NCI-H1105 (cell line): ENCODE results near the gene TEAD2.

Experiments
- DNase-seq: peaks from one replicate; lab custom pipeline; 2025; lab: John Stamatoyannopoulos, UW

TEAD2 gene

GRCh38 chr19:49348305-49349189 lies 13.7 kb downstream of the TEAD2 start:
- no peak for DNase-seq

- no peak for DNase-seq
Measured at GRCh38 chr19:49347835-49348234, 14.4 kb downstream of the TEAD2 start.

GRCh38 chr19:49347191-49347590 lies 15.0 kb downstream of the TEAD2 start:
- DNase-seq = no peak

DNA sequence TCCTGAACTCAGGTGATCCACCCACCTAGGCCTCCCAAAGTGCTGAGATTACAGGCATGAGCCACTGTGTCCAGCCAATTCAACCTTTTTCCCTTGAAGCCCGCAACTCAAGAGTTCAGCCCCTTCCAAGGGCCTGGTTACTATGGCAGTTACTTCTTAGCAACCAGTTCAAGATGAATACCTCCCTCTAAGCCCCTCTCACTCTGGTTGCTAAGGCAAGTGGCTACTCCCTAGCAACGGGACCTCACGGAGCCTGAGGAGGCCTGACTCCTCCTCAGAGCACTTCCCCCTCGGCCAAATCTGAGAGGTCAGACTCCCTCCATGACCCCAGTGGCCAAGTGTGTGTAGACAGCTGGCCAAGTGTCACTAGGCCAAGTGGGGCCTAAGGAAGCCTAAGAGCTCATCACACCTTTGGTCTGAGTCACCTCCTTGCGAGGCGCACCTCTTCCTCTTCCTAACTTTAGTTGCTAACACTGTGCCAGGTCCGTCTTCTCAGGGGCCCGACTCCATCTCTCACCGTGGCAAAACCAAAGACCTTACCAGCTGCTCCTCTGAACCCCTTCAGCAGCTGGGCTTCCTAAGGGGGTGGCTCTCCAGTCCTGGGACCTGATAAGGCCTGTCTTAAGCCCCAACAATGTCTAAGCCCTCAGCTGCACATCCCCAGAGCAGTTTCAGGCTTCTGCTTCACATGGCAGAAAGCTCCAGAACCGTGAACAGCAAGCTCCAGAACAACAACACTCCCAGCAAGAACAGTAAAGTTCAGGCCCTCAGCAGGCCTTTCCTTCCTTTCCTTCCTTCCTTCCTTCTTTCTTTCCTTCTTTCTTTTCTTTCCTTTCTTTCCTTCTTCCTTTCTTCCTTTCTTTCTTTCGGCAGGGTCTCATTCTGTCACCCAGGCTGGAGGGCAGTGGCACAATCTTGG lies 17.5 kb downstream of the TEAD2 start:
- DNase-seq = no peak

DNA sequence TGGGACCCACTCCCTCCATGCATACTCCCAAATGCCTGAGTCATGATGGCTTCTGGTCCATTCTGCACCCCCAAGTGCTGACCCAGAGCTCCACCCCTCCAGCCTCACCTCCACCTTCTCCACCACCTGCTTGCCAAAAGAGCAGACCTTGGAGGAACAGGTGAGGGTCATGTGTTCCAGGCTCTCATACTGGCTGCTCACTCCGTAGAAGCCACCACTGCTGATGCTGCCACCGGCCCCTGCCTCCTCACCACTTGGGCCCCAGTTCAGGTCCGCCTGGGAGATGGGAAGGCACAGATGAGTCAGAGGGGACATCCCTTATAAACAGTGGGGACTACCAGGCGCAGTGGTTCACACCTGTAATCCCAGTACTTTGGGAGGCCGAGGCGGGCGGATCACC lies 19.1 kb downstream of the TEAD2 start:
- DNase-seq = no peak

GRCh38 chr19:49342291-49342721 lies 19.9 kb downstream of the TEAD2 start:
- no peak for DNase-seq

DNA sequence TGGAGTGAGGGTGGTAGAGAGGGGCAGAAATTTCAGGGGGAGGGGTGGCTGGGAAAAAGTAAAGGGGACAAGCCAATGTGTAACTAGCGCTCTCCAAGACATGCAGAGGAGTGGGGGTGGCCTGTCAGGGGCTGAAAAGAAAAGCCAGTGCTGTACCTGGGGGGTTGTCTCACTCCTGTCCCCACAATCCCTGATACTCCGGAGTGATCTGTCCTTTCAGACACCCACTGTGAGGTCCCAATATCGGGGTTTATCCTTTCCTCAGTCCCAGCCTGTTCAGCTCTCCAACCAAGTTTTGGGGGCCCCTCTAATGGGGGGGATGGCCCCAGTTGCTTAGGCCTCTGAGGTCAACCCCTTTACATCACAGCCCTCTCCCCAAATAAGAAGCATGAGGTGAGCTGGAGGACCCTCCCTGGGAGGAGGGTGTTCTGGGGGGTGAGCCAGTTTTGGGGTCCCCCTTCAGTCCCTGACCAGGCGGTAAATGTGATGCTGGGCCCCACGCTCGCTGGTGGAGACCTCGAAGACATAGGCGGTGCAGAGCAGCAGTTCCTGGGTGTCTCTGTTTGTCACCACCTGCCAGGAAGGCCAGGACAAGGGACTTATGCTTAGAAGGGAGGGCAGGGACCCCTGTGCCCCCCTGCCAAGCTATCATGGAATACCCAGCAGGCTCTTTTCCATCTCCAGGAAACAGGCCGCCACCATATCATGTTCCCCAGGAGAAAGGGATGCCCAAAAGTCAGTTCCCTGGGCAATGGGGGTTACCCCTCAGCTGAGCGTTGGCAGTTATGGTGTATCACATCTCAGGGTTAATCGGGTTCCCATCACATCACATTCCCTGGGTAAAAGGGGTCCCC lies 21.1 kb downstream of the TEAD2 start:
- DNase-seq = no peak

DNA sequence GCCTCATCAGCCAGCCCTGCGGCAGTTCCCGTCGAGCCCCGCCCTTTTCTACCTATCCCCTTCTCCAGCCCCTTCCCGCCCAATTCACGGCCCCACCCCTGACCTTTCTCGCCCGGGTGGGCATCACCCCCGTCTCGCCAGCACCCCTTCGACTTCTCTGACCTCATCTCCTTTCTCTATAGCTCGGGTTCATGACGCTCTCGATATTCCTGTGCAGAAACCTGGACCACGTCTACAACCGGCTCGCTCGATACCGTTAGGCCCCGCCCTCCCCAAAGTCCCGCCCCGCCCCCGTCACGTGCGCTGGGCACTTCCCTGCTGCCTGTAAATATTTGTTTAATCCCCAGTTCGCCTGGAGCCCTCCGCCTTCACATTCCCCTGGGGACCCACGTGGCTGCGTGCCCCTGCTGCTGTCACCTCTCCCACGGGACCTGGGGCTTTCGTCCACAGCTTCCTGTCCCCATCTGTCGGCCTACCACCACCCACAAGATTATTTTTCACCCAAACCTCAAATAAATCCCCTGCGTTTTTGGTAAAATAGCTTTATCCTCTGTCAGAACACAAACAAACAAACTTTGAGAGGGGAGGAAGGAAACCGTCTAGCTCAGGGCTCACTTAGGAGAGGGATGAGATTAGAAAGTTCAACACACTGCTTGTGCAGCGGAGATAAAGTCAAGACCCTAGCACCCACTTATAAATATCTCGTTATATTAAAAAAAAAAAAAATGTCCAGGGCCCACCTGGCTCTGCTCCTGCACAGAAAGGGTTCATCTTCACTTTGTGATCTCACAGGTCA lies 21.9 kb downstream of the TEAD2 start:
- peak; percentile 72 for DNase-seq

DNA sequence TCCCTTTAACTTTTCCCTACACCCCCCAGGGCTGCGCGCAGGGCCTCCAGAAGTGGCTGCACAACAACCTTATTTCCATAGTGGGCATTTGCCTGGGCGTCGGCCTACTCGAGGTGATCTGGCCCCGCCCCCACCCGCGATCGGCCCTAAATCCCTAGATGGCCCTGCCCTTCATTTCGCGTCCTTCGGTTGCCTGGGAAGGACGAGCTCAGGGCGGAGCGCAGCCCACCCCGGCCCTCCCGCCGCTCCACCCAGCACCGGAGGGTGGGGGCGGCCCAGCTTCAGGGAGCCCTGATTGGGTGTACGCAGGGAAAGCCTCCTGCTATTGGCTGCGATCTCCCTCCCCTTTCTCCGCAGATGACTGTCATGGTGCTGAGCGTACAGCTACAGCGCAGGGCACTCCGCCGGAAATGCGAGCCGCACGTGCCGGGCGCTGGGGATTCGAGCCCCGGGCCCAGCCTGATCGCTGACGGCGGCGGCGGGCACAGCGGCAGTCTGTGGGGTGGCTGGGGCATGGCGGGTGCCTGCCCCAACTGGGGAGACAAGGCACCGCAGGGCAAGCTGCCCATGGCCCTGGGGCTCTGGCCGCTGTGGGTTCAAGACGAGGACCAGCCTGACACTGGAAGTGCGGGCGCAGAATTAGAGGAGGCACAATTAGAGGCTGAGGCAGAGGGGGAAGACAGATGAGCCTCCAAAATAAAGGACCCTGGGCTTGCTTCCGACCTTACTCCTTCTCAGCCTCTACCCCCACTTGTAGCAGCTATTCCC lies 22.7 kb downstream of the TEAD2 start:
- no peak for DNase-seq

DNA sequence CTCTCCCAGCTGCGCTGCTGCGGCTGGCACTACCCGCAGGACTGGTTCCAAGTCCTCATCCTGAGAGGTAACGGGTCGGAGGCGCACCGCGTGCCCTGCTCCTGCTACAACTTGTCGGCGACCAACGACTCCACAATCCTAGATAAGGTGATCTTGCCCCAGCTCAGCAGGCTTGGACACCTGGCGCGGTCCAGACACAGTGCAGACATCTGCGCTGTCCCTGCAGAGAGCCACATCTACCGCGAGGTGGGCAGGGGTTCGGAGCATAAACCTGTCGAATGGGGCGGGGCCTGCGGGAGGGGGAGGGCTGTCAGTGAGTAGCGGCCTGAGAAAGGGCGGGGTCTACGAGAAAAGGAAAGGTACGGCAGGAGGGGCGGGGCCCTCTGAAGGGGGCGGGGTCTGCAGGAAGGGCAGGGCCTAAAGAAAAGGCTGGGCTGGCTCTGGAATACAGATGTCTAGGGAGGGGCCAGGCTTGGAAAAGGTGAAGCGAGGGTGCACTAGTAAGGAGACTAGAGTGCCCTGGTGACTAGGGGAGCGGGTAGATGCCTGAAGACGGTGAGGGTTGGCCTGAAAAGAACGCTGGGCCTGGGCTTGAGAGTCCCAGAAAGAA lies 23.4 kb downstream of the TEAD2 start:
- no peak for DNase-seq

DNA sequence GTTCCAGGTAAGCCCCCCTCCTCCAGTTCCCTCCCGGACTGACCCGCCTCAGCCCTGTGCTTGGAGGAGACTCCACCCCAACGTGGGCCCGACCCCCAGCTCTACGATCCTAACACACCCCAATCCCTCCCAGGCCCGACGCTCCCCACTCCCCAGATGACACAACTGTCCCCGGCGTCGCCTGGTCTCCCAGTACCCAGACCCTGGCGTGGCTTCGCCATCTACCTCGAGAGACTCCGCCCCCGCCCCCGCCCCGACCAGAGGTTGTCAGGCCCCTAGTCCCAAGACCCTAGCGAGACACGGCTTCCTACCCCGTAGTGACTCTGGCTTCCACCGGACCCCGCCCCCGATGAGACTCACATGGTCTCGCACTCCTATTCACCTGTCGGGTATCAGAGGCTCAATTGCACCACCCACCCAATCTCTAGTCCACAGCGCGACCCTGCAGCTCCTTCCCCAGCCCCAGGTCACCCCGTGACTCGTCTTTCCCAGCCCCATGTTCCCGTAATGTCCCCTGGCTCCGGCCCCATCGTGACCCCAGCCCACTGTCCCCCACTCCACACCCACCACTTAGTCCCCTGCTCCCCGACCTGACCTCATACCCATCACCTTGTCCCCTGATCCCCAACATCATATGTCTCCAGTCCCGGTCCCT lies 24.1 kb downstream of the TEAD2 start:
- DNase-seq = no peak

- DNase-seq = no peak
Measured at GRCh38 chr19:49337267-49338022, 24.8 kb downstream of the TEAD2 start.

GRCh38 chr19:49336482-49337266 lies 25.5 kb downstream of the TEAD2 start:
- DNase-seq = no peak

DNA sequence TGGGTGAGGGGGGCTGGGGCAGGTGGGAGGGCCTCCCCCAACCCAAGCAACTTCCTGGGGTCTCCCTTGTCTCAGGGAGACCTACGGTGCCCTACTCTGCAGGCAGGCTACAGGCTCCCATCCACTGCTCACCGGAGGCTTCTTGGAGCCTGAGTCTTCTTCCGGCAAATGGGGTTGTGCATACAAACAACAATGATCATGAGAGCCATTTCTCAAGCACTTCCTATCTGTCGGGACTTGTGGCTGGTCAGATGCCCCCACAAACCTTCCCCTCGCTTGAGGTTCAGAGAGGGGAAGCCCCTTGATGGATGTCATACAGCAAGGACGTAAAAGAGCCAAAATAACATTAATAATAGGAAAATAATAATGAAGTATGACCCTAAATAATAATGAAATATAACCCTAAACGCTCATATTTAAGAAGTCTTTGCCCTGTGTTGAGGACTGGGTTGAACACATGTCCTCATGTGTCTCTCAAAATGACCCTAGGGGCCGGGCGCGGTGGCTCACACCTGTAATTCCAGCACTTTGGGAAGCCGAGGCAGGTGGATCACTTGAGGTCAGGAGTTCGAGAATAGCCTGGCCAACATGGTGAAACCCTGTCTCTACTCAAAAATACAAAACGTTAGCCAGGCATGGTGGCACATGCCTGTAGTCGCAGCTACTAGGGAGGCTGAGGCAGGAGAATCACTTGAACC lies 26.3 kb downstream of the TEAD2 start:
- no peak for DNase-seq

DNA sequence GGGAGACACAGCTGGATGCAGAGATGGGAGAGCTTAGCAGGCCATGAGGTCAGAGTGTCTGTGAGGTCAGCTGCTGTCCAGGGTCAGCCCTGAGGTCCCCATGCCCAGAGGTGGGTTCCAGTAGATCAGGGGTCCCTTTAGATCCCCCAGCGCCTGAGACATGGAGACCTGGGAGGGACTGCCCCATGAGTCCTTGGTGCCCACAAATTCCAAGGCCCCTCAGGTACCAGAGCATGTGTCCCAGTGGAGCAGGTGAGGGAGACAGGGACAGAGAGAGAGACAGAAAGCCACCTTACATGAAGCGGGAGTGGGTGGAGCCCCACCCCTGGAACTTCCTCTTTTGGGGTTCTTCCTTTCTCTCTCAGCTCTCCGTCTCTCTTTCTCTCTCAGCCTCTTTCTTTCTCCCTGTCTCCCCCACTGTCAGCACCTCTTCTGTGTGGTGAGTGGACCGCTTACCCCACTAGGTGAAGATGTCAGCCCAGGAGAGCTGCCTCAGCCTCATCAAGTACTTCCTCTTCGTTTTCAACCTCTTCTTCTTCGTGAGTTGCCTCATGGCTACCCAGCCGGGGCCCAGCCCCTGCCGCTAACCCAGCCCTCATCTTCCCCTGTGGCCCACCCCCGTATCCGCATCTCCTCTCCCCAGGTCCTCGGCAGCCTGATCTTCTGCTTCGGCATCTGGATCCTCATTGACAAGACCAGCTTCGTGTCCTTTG lies 27.0 kb downstream of the TEAD2 start, which contains the start of gene CD37:
CD37 (plus strand) TSS at position 336 of the 713 bp plus-strand sequence; CDS start at position 471, 135 bp downstream.
- DNase-seq = no peak

GRCh38 chr19:49333811-49334288 lies 28.4 kb downstream of the TEAD2 start:
- no peak for DNase-seq
